Natural killer cell (primary cell): ENCODE results near the gene TANC1. TPM values are rescaled to one million over a fixed set of nuclear protein-coding genes. Genes with fewer than 3 reads are reported as not detected.

Experiments used
- ATAC-seq, 3 donors: fragments of 150-1000 bp in 2 of 3; fragments of 200-7000 bp in 1 of 3; cut with Tn5 transposase; 1 replicate in 1 of 3; 2 replicates in 2 of 3; pipeline ENCODE4 v1.10.0; 2021; ENCODE audit warnings: mild to moderate bottlenecking in 2 of 3, moderate library complexity in 2 of 3
- DNase-seq, 2 donors: peaks; one replicate each; pipeline versions ENCODE4 v3.0.0 to v3.0.0-alpha.2; 2013 to 2021; ENCODE audit warnings: mixed read lengths in 1 of 2
- H3K27ac ChIP-seq: one replicate; pipeline ENCODE4 v1.5.1; 2013; ENCODE audit warnings: mild to moderate bottlenecking, low read length
- H3K27me3 ChIP-seq: one replicate; pipeline ENCODE4 v1.6.1; 2013; ENCODE audit warnings: low read length; ENCODE audit not compliant: control insufficient read depth, insufficient read depth
- H3K36me3 ChIP-seq: one replicate; pipeline ENCODE4 v1.6.1; 2013; ENCODE audit warnings: low read length; ENCODE audit not compliant: control insufficient read depth, insufficient read depth
- H3K4me1 ChIP-seq: one replicate; pipeline ENCODE4 v1.6.1; 2013; ENCODE audit warnings: low read length; ENCODE audit not compliant: control insufficient read depth, insufficient read depth
- H3K4me3 ChIP-seq: one replicate; pipeline ENCODE4 v1.5.1; 2013; ENCODE audit warnings: low read length
- H3K9me3 ChIP-seq: one replicate; pipeline ENCODE4 v1.6.1; 2013; ENCODE audit warnings: low read length; ENCODE audit not compliant: control insufficient read depth, insufficient read depth
- H3K27ac Mint-ChIP-seq, 2 donors: one replicate each; pipeline ENCODE4 v1.8.0; 2022; ENCODE audit warnings: mild to moderate bottlenecking in 2 of 2, mixed read lengths in 2 of 2, moderate library complexity in 1 of 2
- H3K27me3 Mint-ChIP-seq, 2 donors: one replicate each; pipeline ENCODE4 v1.8.0; 2022; ENCODE audit warnings: low read depth in 2 of 2, mixed read lengths in 2 of 2
- H3K36me3 Mint-ChIP-seq: one replicate; pipeline ENCODE4 v1.8.0; 2022; ENCODE audit warnings: mixed read lengths
- H3K4me1 Mint-ChIP-seq, 2 donors: one replicate each; pipeline ENCODE4 v1.8.0; 2022; ENCODE audit warnings: mixed read lengths in 2 of 2
- H3K4me3 Mint-ChIP-seq: one replicate; pipeline ENCODE4 v1.8.0; 2022; ENCODE audit warnings: mild to moderate bottlenecking, moderate library complexity, mixed read lengths
- H3K9me3 Mint-ChIP-seq, 2 donors: one replicate each; pipeline ENCODE4 v1.8.0; 2022; ENCODE audit warnings: mixed read lengths in 2 of 2
- WGBS: methylation state at CpG from one replicate; pipeline ENCODE4 v1.1.7; 2013; ENCODE audit warnings: missing lambda C conversion rate; ENCODE audit not compliant: insufficient coverage; 5-methylcytosine and 5-hydroxymethylcytosine counted together
- intact Hi-C: fragments of 100-400 bp; cut with micrococcal nuclease; formaldehyde crosslinking; loops from one replicate; pipeline ENCODE4 v1.14.2; 2022
- total RNA-seq, 4 donors: library from RNA; stranded (reverse); fragments of 120-200 nt in 1 of 4; gene quantifications; one replicate each; pipeline versions ENCODE4 v1.2.3 to v1.2.4, GENCODE V29; 2013 to 2022
- TF ChIP-seq, protein P1 (sequence below): fragments of 200-600 bp; IDR thresholded peaks from one replicate; pipeline ENCODE4 v1.8.0; 2022; ENCODE audit warnings: antibody characterized with exemption

TANC1 gene
- total RNA-seq, 3 donors from 2014 or later (not counting 1 experiment from before 2014, with no cell fraction given): 0.82 to 4.2 (median 1.1) TPM

DNA sequence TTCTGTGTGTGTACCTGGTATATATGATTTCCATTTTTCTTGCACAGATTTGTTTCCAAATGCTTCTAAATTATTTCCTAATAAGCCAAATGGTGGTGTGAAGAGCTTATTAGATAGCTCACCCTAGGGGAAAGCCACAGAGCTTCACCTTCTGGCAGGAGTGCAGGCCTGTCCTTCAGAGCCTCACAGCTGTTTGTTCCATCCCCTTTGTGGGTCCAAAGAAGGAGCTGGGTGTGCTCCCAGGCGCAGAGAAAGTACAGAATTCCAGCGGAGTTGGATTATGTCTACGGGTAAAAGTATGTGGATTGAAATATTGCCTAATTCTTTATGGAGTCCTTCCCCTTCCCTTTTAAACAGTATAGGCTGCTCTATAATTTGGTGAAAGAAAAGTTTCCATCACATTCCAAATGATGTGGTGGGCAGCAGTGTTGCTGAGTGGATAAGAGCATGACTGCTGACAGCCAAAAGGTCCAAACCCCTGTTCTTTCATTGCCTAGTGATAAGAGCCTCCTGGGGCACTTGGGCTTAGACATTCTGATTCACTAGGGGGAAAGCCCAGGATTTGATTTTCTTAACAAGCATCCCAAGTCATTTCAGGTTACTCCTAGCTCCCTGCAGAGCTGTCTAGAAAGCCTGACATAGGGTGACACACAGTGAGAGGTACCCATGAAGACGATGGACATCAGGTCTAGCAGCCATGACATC is 231.5 kb downstream of the TANC1 start:
- DNase-seq (no peak), ATAC-seq (no peak)
- no peaks in the 10 kb centered on the region for H3K27me3 Mint-ChIP-seq
- H3K4me3 Mint-ChIP-seq: no peak overlapping the region
- no peaks in the 10 kb centered on the region for H3K9me3 Mint-ChIP-seq
- TF ChIP-seq, protein P1, sequence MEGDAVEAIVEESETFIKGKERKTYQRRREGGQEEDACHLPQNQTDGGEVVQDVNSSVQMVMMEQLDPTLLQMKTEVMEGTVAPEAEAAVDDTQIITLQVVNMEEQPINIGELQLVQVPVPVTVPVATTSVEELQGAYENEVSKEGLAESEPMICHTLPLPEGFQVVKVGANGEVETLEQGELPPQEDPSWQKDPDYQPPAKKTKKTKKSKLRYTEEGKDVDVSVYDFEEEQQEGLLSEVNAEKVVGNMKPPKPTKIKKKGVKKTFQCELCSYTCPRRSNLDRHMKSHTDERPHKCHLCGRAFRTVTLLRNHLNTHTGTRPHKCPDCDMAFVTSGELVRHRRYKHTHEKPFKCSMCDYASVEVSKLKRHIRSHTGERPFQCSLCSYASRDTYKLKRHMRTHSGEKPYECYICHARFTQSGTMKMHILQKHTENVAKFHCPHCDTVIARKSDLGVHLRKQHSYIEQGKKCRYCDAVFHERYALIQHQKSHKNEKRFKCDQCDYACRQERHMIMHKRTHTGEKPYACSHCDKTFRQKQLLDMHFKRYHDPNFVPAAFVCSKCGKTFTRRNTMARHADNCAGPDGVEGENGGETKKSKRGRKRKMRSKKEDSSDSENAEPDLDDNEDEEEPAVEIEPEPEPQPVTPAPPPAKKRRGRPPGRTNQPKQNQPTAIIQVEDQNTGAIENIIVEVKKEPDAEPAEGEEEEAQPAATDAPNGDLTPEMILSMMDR: no peak
- H3K4me1 Mint-ChIP-seq: peaks cover 45 to 48% of the 10 kb centered on the region in 2 donors
- 96% methylated on average over 4 of the region's 4 CpGs for WGBS
- intact Hi-C loops: no loop called here
- Histone ChIP-seq H3K36me3 (no peaks in the 10 kb centered on the region), H3K4me3 (no peak overlapping the region), H3K9me3 (no peaks in the 10 kb centered on the region), H3K27ac (no peak overlapping the region), H3K4me1 (peaks cover 51% of the 10 kb centered on the region), H3K27me3 (no peaks in the 10 kb centered on the region)
- no peaks in the 10 kb centered on the region for H3K36me3 Mint-ChIP-seq
- peak overlapping the region; percentile 31 to 91 for H3K27ac Mint-ChIP-seq

DNA sequence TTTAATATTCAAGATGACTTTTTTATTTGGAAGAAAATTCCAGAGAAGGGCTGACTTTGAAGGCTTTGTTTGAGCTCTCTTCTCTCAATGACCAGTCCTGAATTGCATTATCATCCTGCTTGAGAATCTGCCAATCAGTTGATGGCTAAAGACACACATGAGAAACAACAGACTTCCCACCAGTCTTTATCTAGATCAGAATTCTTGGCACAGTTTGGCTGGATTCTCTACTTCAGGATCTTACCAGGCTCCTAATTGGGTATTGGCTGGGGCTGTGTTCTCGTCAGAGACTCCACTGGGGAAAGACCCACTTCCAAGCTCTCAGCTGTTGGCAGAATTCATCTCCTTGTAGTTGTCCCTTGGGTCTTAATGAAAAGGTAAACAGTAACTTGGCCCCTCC is 232.1 kb downstream of the TANC1 start:
- WGBS: 100% methylated on average over 1 of the region's 1 CpG
- no peak for DNase-seq
- intact Hi-C loops: no loop called here
- Mint-ChIP-seq H3K4me3 (no peak overlapping the region), H3K4me1 (peaks cover 47 to 53% of the 10 kb centered on the region in 2 donors), H3K36me3 (no peaks in the 10 kb centered on the region), H3K27ac (peak overlapping the region; percentile 41 to 91), H3K27me3 (no peaks in the 10 kb centered on the region), H3K9me3 (no peaks in the 10 kb centered on the region)
- no peak overlapping the region for H3K27ac ChIP-seq
- H3K36me3 ChIP-seq: no peaks in the 10 kb centered on the region
- no peak for ATAC-seq
- H3K4me1 ChIP-seq: peaks cover 51% of the 10 kb centered on the region
- H3K9me3 ChIP-seq: no peaks in the 10 kb centered on the region
- TF ChIP-seq, protein P1: no peak
- no peak overlapping the region for H3K4me3 ChIP-seq
- H3K27me3 ChIP-seq: no peaks in the 10 kb centered on the region

DNA sequence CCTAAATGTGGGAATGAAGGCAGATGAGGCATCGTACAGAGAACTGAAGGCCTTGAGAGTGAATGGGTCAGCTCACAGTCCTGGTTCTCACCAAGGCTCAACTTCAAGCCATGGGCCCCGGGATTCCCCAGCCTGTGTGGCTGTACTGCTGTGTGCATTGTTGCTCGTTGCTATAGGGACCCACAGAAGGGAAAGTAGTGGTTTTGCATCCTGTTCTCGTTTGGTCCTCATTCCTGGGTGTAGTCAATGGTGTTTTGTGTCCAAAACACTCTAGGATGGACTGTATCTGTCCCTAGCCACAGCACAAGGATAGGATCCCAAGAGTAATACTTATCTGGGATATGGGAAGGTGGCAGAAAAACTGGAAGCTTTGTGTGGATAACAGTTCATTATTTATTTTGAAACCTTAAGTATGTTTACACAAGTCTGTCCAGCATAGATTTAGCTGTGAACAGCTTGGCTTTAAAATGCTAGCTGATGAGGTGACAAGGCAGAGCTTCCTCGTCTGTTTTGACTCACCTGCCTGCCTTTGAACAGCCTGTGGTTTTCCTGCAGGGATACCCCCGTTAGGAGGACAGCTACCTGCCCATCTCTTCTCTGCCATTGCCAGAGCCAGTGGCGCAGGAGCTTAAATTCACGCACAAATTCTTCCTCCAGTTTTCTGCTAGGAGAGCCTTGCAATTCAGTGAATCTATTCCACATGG is 233.1 kb downstream of the TANC1 start:
- DNase-seq (peak; percentile 45 to 68), ATAC-seq (peak; percentile 69 to 79 (median 78))
- no peaks in the 10 kb centered on the region for H3K36me3 ChIP-seq
- H3K4me3 ChIP-seq: no peak overlapping the region
- H3K4me1 ChIP-seq: peaks cover 51% of the 10 kb centered on the region
- Mint-ChIP-seq H3K4me1 (peaks cover 51 to 55% of the 10 kb centered on the region in 2 donors), H3K36me3 (no peaks in the 10 kb centered on the region), H3K27ac (peak overlapping the region; percentile 41 to 91), H3K4me3 (peak overlapping the region; percentile 53), H3K27me3 (no peaks in the 10 kb centered on the region), H3K9me3 (no peaks in the 10 kb centered on the region)
- TF ChIP-seq, protein P1: no peak
- 49% methylated on average over 8 of the region's 8 CpGs for WGBS
- no peaks in the 10 kb centered on the region for H3K9me3 ChIP-seq
- peak overlapping the region; percentile 59 for H3K27ac ChIP-seq
- intact Hi-C loops: loop anchor here (1.0 kb wide), 2 partner anchors 25 to 56 kb away; no protein-coding TSS in a partner anchor
- H3K27me3 ChIP-seq: no peaks in the 10 kb centered on the region
